ENCODE data around the gene SLC18A3. TPM values are rescaled to one million over a fixed set of nuclear protein-coding genes. Genes with fewer than 3 reads are reported as not detected.

SLC18A3 gene
- total RNA-seq, 1 experiment from 2014 or later, result not detected

DNA sequence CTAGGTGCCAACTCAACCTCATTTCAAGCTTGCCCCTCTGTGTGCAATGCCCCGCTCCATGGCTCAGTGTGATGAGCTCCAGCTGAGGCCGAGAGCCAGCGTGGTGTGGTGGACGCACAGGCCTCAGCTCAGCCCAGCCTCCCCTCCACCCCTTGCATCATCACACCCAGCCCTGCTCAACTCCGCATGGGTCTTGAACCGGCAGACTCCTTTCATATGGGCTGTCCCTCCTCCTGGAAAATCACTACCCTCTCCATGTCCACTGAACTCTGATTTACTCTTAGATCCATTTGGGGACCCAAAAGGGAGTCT lies 16.6 kb upstream of the SLC18A3 start:
- peaks cover 2% of the 10 kb centered on the region; the same call in 1 of the 2 replicates for H3K27me3 ChIP-seq (ENCODE audit: control insufficient read depth, insufficient read depth, low read length)
- no TSS peak for BruUV-seq (replicated peaks)
- H3K4me3 ChIP-seq (ENCODE audit: low read depth in 2 of 2, low read length in 2 of 2), result no peak overlapping the region
- H3K9me3 ChIP-seq (ENCODE audit: control insufficient read depth, insufficient read depth, low read depth, low read length), result no peaks in the 10 kb centered on the region
- H3K36me3 ChIP-seq (ENCODE audit: control insufficient read depth, insufficient read depth, low read length), result no peaks in the 10 kb centered on the region
- DNase-seq (ENCODE audit: low read depth, low spot score) (no peak), ATAC-seq (peak; percentile 42)
- in situ Hi-C loops (cut with HindIII; ENCODE audit: low pct_unique_long_range_greater_than_20kb, low sequenced_read_pairs), result no loop called here
- no peak overlapping the region for H3K27ac ChIP-seq (ENCODE audit: low read length)
- TF ChIP-seq TCF7L2 (IDR thresholded peaks at IDR 0.05; ENCODE audit: low read depth, low read length) (no peak), POLR2AphosphoS5 (IDR thresholded peaks at IDR 0.05; ENCODE audit: low read depth, low read length) (no peak), SIN3A (IDR thresholded peaks at IDR 0.05; ENCODE audit: borderline replicate concordance, insufficient read depth, low read depth, low read length) (no peak)
- TF ChIP-seq, protein P1, sequence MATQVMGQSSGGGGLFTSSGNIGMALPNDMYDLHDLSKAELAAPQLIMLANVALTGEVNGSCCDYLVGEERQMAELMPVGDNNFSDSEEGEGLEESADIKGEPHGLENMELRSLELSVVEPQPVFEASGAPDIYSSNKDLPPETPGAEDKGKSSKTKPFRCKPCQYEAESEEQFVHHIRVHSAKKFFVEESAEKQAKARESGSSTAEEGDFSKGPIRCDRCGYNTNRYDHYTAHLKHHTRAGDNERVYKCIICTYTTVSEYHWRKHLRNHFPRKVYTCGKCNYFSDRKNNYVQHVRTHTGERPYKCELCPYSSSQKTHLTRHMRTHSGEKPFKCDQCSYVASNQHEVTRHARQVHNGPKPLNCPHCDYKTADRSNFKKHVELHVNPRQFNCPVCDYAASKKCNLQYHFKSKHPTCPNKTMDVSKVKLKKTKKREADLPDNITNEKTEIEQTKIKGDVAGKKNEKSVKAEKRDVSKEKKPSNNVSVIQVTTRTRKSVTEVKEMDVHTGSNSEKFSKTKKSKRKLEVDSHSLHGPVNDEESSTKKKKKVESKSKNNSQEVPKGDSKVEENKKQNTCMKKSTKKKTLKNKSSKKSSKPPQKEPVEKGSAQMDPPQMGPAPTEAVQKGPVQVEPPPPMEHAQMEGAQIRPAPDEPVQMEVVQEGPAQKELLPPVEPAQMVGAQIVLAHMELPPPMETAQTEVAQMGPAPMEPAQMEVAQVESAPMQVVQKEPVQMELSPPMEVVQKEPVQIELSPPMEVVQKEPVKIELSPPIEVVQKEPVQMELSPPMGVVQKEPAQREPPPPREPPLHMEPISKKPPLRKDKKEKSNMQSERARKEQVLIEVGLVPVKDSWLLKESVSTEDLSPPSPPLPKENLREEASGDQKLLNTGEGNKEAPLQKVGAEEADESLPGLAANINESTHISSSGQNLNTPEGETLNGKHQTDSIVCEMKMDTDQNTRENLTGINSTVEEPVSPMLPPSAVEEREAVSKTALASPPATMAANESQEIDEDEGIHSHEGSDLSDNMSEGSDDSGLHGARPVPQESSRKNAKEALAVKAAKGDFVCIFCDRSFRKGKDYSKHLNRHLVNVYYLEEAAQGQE (IDR thresholded peaks at IDR 0.05; ENCODE audit: insufficient read depth in 1 of 2, low read depth in 2 of 2, low read length in 1 of 2), result no peak
- TF ChIP-seq, protein P2, sequence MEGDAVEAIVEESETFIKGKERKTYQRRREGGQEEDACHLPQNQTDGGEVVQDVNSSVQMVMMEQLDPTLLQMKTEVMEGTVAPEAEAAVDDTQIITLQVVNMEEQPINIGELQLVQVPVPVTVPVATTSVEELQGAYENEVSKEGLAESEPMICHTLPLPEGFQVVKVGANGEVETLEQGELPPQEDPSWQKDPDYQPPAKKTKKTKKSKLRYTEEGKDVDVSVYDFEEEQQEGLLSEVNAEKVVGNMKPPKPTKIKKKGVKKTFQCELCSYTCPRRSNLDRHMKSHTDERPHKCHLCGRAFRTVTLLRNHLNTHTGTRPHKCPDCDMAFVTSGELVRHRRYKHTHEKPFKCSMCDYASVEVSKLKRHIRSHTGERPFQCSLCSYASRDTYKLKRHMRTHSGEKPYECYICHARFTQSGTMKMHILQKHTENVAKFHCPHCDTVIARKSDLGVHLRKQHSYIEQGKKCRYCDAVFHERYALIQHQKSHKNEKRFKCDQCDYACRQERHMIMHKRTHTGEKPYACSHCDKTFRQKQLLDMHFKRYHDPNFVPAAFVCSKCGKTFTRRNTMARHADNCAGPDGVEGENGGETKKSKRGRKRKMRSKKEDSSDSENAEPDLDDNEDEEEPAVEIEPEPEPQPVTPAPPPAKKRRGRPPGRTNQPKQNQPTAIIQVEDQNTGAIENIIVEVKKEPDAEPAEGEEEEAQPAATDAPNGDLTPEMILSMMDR (IDR thresholded peaks at IDR 0.05), result no peak
- POLR2A ChIA-PET, result no interaction called here
- CTCF ChIA-PET, result interaction anchor here (1.5 kb wide), 1 partner anchor 186 kb away, joined by 5 read pairs; no protein-coding TSS in a partner anchor
- intact Hi-C loops (cut with micrococcal nuclease; ENCODE audit: unreplicated experiment), result loop anchor here (5.0 to 10.0 kb wide), 3 partner anchors 189 to 629 kb away; no protein-coding TSS in a partner anchor
- H3K4me1 ChIP-seq (ENCODE audit: control insufficient read depth, insufficient read depth, low read length), result peaks cover 2% of the 10 kb centered on the region; the same call in 1 of the 2 replicates

DNA sequence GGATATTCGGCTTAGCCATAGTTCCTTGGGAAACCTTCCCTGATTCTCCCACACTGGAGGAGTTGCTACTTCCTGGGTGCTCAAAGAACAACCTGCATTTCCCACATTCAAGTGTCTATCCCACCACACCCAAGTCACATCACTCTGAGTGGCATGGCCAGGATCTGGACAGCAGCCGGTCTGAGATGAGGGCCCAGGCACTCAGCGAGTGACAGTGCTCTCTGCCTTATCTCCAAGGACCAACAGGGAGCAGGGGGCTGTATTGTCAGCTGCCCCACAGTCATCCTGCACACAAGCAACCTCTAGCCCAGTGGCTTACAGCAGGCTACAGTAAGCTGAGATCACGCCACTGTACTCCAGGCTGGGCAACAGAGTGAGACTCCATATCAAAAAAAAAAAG lies 16.1 kb upstream of the SLC18A3 start:
- intact Hi-C loops (cut with micrococcal nuclease; ENCODE audit: unreplicated experiment) (loop anchor here (5.0 to 10.0 kb wide), 3 partner anchors 188 to 628 kb away; no protein-coding TSS in a partner anchor), in situ Hi-C loops (cut with HindIII; ENCODE audit: low pct_unique_long_range_greater_than_20kb, low sequenced_read_pairs) (no loop called here)
- ATAC-seq (no peak), DNase-seq (ENCODE audit: low read depth, low spot score) (no peak)
- Histone ChIP-seq H3K9me3 (ENCODE audit: control insufficient read depth, insufficient read depth, low read depth, low read length) (no peaks in the 10 kb centered on the region), H3K27ac (ENCODE audit: low read length) (no peak overlapping the region), H3K4me3 (ENCODE audit: low read depth in 2 of 2, low read length in 2 of 2) (no peak overlapping the region), H3K36me3 (ENCODE audit: control insufficient read depth, insufficient read depth, low read length) (no peaks in the 10 kb centered on the region), H3K4me1 (ENCODE audit: control insufficient read depth, insufficient read depth, low read length) (peaks cover 2% of the 10 kb centered on the region; the same call in 1 of the 2 replicates), H3K27me3 (ENCODE audit: control insufficient read depth, insufficient read depth, low read length) (peaks cover 2% of the 10 kb centered on the region; the same call in 1 of the 2 replicates)
- BruUV-seq (replicated peaks), result no TSS peak
- TF ChIP-seq, protein P2 (IDR thresholded peaks at IDR 0.05), result no peak
- TF ChIP-seq, protein P1 (IDR thresholded peaks at IDR 0.05; ENCODE audit: insufficient read depth in 1 of 2, low read depth in 2 of 2, low read length in 1 of 2), result no peak
- TF ChIP-seq SIN3A (IDR thresholded peaks at IDR 0.05; ENCODE audit: borderline replicate concordance, insufficient read depth, low read depth, low read length) (no peak), TCF7L2 (IDR thresholded peaks at IDR 0.05; ENCODE audit: low read depth, low read length) (no peak), POLR2AphosphoS5 (IDR thresholded peaks at IDR 0.05; ENCODE audit: low read depth, low read length) (no peak)
- CTCF ChIA-PET, result interaction anchor here (1.5 kb wide), 1 partner anchor 186 kb away, joined by 5 read pairs; no protein-coding TSS in a partner anchor
- POLR2A ChIA-PET, result no interaction called here
